ENCODE measurements around the gene NUP133.
"Not testable (repeated sequence)": the region's sequence is repeated elsewhere in the genome, so short reads cannot be mapped to it uniquely, and the experiment has no call there.

Gene NUP133

GRCh38 chr1:229411434-229412055, 96.6 kb downstream of the NUP133 start:
- no peak for DNase-seq

GRCh38 chr1:229410692-229411433, 97.3 kb downstream of the NUP133 start:
- peak; percentile 82 for DNase-seq

- DNase-seq, result no peak
Observed at GRCh38 chr1:229410370-229410691, 97.8 kb downstream of the NUP133 start.

GRCh38 chr1:229409616-229410369, 98.3 kb downstream of the NUP133 start:
- DNase-seq, result peak; percentile 43

GRCh38 chr1:229408458-229409037, 99.6 kb downstream of the NUP133 start:
- DNase-seq, result peak; percentile 78

GRCh38 chr1:229407206-229408026, 100.7 kb downstream of the NUP133 start:
- DNase-seq, result no peak

- no peak for DNase-seq
Observed at GRCh38 chr1:229406798-229407197, 101.3 kb downstream of the NUP133 start.

GRCh38 chr1:229403573-229403972, 104.6 kb downstream of the NUP133 start:
- no peak for DNase-seq

GRCh38 chr1:229402993-229403392, 105.1 kb downstream of the NUP133 start:
- no peak for DNase-seq

- DNase-seq, result not testable (repeated sequence)
Observed at GRCh38 chr1:229402329-229402728, 105.8 kb downstream of the NUP133 start.

- no peak for DNase-seq
Observed at GRCh38 chr1:229397762-229398161, 110.4 kb downstream of the NUP133 start.

- DNase-seq, result no peak
Observed at GRCh38 chr1:229396585-229397206, 111.4 kb downstream of the NUP133 start.

- DNase-seq, result not testable (repeated sequence)
Observed at GRCh38 chr1:229394517-229394916, 113.6 kb downstream of the NUP133 start.

GRCh38 chr1:229392936-229393335, 115.2 kb downstream of the NUP133 start:
- no peak for DNase-seq
